NB4 (cell line): ENCODE measurements around the gene LYPD6B.

Source experiments
- MYC ChIP-seq: IDR thresholded peaks from 2 replicates; pipeline ENCODE4 v1.6.1; 2011; ENCODE audit warnings: low read depth, low read length
- POLR2A ChIP-seq: IDR thresholded peaks from 2 replicates; pipeline ENCODE4 v1.6.1; 2011; ENCODE audit warnings: mild to moderate bottlenecking; ENCODE audit not compliant: insufficient read length; ENCODE audit errors: extremely low read depth
- TF ChIP-seq, protein P1 (sequence below): IDR thresholded peaks from one replicate; pipeline ENCODE4 v1.5.1; 2012; ENCODE audit warnings: low read depth, low read length
- TF ChIP-seq, protein P2 (sequence below): IDR thresholded peaks from 2 replicates; pipeline ENCODE4 v1.6.1; 2011; ENCODE audit warnings: low read depth, low read length

DNA sequence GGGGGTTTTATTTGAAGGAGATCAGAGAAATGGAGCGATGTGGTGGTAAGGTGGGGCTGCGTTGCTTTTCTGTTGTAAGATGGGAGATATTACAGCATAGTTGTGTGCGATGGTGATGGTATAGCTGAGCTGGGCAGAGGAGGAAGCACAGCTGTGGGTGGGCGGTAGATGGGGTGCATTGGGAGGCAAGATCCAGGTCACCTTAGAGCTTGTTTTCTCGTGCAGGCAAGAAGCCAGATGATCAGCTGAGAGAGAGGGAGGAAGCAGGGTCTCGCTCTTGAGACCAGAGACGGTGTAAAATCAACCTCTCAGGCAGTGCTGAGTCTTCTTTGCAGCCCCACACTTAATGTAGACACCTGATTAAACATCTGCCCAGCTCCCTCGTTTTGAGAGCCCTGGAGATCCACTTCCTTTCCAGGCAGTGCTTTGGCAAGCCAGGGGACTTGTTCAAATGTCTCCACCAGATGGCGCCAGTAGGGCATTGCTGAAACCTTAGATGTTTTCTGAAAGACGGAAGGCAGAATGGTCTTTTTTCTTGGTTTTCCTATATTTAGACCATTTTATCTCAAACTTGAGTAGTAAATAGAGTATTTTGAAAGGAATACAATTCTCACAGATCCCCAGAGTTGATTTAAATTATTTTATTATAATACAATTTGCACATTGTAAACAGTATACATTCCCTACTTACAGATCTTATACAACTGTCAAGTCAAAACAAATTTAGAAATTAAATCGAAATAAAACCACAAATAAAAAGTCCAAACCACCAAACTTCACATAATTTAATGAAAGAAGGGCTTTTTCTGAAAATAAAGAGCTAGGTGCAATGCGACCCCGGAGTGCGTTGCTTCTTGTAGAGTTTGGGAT, 21.1 kb upstream of the LYPD6B start:
- TF ChIP-seq, protein P1, sequence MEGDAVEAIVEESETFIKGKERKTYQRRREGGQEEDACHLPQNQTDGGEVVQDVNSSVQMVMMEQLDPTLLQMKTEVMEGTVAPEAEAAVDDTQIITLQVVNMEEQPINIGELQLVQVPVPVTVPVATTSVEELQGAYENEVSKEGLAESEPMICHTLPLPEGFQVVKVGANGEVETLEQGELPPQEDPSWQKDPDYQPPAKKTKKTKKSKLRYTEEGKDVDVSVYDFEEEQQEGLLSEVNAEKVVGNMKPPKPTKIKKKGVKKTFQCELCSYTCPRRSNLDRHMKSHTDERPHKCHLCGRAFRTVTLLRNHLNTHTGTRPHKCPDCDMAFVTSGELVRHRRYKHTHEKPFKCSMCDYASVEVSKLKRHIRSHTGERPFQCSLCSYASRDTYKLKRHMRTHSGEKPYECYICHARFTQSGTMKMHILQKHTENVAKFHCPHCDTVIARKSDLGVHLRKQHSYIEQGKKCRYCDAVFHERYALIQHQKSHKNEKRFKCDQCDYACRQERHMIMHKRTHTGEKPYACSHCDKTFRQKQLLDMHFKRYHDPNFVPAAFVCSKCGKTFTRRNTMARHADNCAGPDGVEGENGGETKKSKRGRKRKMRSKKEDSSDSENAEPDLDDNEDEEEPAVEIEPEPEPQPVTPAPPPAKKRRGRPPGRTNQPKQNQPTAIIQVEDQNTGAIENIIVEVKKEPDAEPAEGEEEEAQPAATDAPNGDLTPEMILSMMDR, result peak; percentile 91
- TF ChIP-seq, protein P2, sequence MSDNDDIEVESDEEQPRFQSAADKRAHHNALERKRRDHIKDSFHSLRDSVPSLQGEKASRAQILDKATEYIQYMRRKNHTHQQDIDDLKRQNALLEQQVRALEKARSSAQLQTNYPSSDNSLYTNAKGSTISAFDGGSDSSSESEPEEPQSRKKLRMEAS, result no peak
- no peak for TF ChIP-seq POLR2A
- TF ChIP-seq MYC, result no peak
